ENCODE results near the gene TMIE. TPM values are rescaled to one million over a fixed set of nuclear protein-coding genes. Genes with fewer than 3 reads are reported as not detected.

Gene TMIE
- polyA plus RNA-seq, 1 donor from 2014 or later, result not detected

GRCh38 chr3:46709721-46710120 is 8.5 kb downstream of the TMIE start:
- H3K4me2 ChIP-seq (ENCODE audit: low read length), result no peak overlapping the region

GRCh38 chr3:46710229-46710628 is 9.0 kb downstream of the TMIE start:
- Histone ChIP-seq H2AFZ (ENCODE audit: low read depth, low read length) (no peak overlapping the region), H3K4me3 (ENCODE audit: low read length) (no peak overlapping the region), H3K79me2 (replicated peaks; ENCODE audit: insufficient read depth, low read length) (no peaks in the 10 kb centered on the region), H3K4me2 (ENCODE audit: low read length) (no peak overlapping the region), H3K9ac (ENCODE audit: low read length) (no peak overlapping the region), H4K20me1 (ENCODE audit: insufficient read depth) (no peaks in the 10 kb centered on the region), H3K9me2 (ENCODE audit: insufficient read depth, low read length) (no peaks in the 10 kb centered on the region), H3K27me3 (ENCODE audit: insufficient read depth, low read depth, low read length) (no peaks in the 10 kb centered on the region), H3K27ac (ENCODE audit: low read length) (no peak overlapping the region), H3F3A (ENCODE audit: insufficient read depth, low read length, poor library complexity, severe bottlenecking) (no peaks in the 10 kb centered on the region), H3K9me3 (ENCODE audit: low read length) (no peaks in the 10 kb centered on the region), H3K36me3 (ENCODE audit: insufficient read depth, low read length) (no peaks in the 10 kb centered on the region)
- TF ChIP-seq, protein P1, sequence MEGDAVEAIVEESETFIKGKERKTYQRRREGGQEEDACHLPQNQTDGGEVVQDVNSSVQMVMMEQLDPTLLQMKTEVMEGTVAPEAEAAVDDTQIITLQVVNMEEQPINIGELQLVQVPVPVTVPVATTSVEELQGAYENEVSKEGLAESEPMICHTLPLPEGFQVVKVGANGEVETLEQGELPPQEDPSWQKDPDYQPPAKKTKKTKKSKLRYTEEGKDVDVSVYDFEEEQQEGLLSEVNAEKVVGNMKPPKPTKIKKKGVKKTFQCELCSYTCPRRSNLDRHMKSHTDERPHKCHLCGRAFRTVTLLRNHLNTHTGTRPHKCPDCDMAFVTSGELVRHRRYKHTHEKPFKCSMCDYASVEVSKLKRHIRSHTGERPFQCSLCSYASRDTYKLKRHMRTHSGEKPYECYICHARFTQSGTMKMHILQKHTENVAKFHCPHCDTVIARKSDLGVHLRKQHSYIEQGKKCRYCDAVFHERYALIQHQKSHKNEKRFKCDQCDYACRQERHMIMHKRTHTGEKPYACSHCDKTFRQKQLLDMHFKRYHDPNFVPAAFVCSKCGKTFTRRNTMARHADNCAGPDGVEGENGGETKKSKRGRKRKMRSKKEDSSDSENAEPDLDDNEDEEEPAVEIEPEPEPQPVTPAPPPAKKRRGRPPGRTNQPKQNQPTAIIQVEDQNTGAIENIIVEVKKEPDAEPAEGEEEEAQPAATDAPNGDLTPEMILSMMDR (IDR thresholded peaks at IDR 0.05; ENCODE audit: poor library complexity, severe bottlenecking), result no peak
- TF ChIP-seq EZH2 (IDR thresholded peaks at IDR 0.05; ENCODE audit: borderline replicate concordance, insufficient read depth, low read length, poor library complexity, severe bottlenecking) (no peak), REST (IDR thresholded peaks at IDR 0.05; ENCODE audit: borderline replicate concordance) (no peak), MXI1 (conservative IDR thresholded peaks at IDR 0.05; ENCODE audit: poor library complexity, severe bottlenecking) (no peak), EP300 (conservative IDR thresholded peaks at IDR 0.05; ENCODE audit: poor library complexity, severe bottlenecking) (no peak), POLR2AphosphoS5 (IDR thresholded peaks at IDR 0.05) (no peak), SMC3 (conservative IDR thresholded peaks at IDR 0.05; ENCODE audit: poor library complexity) (no peak), RAD21 (conservative IDR thresholded peaks at IDR 0.05) (no peak)

More at GRCh38 chr3:46709721-46710120, 8.5 kb downstream of the TMIE start:
- Histone ChIP-seq H3K9me3 (ENCODE audit: low read length) (no peaks in the 10 kb centered on the region), H3K9ac (ENCODE audit: low read length) (no peak overlapping the region), H3K27ac (ENCODE audit: low read length) (no peak overlapping the region), H3K9me2 (ENCODE audit: insufficient read depth, low read length) (no peaks in the 10 kb centered on the region), H3K27me3 (ENCODE audit: insufficient read depth, low read depth, low read length) (no peaks in the 10 kb centered on the region), H4K20me1 (ENCODE audit: insufficient read depth) (no peaks in the 10 kb centered on the region), H3F3A (ENCODE audit: insufficient read depth, low read length, poor library complexity, severe bottlenecking) (no peaks in the 10 kb centered on the region), H2AFZ (ENCODE audit: low read depth, low read length) (no peak overlapping the region), H3K79me2 (replicated peaks; ENCODE audit: insufficient read depth, low read length) (no peaks in the 10 kb centered on the region), H3K36me3 (ENCODE audit: insufficient read depth, low read length) (no peaks in the 10 kb centered on the region), H3K4me3 (ENCODE audit: low read length) (no peak overlapping the region)
- TF ChIP-seq, protein P1 (IDR thresholded peaks at IDR 0.05; ENCODE audit: poor library complexity, severe bottlenecking), result no peak
- TF ChIP-seq EP300 (conservative IDR thresholded peaks at IDR 0.05; ENCODE audit: poor library complexity, severe bottlenecking) (no peak), SMC3 (conservative IDR thresholded peaks at IDR 0.05; ENCODE audit: poor library complexity) (no peak), MXI1 (conservative IDR thresholded peaks at IDR 0.05; ENCODE audit: poor library complexity, severe bottlenecking) (no peak), REST (IDR thresholded peaks at IDR 0.05; ENCODE audit: borderline replicate concordance) (no peak), TAF1 (IDR thresholded peaks at IDR 0.05; ENCODE audit: low read depth) (no peak), EZH2 (IDR thresholded peaks at IDR 0.05; ENCODE audit: borderline replicate concordance, insufficient read depth, low read length, poor library complexity, severe bottlenecking) (no peak), RAD21 (conservative IDR thresholded peaks at IDR 0.05) (no peak), POLR2AphosphoS5 (IDR thresholded peaks at IDR 0.05) (no peak)
